Gastrocnemius medialis (tissue), 4 donors: Measurements from ENCODE around the gene S100A8.

Experiments
- POLR2A ChIP-seq, 2 donors: fragments of 450-650 bp; IDR thresholded peaks; one replicate each; pipeline ENCODE4 v1.6.1; 2017; ENCODE audit warnings: antibody characterized with exemption in 2 of 2, mild to moderate bottlenecking in 2 of 2, moderate library complexity in 2 of 2
- TF ChIP-seq, protein P1 (sequence below), 5 experiments: fragments of 450-650 bp in 3 of 5; fragments of 200-600 bp in 2 of 5; sonication (generic) in 2 of 5; IDR thresholded peaks in 4 of 5; conservative IDR thresholded peaks in 1 of 5; 1 replicate in 4 of 5; 2 replicates in 1 of 5; pipeline ENCODE4 v1.5.1; 2016 to 2019; ENCODE audit warnings: antibody characterized with exemption in 5 of 5, mild to moderate bottlenecking in 3 of 5, moderate library complexity in 3 of 5

DNA sequence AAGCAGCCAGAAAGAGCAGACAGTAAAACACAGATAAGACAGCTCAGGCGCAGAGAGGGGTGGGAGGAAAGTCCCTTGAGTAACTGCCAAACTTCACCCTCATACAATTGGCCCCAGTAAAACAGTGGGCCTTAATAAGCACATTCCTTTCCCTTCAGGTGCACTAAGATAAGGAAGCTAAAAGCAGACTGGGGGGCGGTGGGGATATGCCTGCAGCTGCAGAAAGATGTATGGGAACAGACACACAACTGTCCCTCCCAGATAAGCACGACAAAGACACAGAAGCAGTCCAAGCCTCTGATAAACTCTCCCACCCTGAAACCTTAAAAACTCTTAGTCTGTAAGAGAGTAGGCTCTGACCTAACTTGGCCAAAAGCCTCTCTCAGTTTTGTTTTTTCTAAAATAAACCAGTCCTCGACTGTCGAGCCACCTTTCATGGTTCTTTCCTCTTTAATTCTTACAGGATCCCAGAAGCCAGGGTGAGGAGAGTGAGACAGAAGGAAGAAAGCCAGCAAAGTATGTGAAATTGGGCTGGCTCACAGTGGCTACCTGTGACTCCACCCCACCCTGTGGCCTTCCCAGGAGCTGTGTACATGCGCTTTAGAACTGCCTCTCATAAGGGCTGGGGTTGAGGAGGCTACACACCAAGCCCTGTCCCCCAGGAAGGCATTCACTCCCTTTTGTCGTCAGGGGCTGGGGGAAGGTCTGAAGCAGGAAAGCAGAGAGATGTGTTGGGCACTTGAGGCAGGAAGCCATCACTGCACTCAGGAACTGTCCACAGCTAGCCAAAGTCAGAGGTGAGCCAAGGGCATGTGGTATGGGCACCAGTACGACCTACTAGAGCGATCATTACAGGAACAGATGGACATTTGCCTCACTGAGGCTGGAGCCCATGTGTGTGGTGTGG lies 46.8 kb downstream of the S100A8 start:
- TF ChIP-seq, protein P1, sequence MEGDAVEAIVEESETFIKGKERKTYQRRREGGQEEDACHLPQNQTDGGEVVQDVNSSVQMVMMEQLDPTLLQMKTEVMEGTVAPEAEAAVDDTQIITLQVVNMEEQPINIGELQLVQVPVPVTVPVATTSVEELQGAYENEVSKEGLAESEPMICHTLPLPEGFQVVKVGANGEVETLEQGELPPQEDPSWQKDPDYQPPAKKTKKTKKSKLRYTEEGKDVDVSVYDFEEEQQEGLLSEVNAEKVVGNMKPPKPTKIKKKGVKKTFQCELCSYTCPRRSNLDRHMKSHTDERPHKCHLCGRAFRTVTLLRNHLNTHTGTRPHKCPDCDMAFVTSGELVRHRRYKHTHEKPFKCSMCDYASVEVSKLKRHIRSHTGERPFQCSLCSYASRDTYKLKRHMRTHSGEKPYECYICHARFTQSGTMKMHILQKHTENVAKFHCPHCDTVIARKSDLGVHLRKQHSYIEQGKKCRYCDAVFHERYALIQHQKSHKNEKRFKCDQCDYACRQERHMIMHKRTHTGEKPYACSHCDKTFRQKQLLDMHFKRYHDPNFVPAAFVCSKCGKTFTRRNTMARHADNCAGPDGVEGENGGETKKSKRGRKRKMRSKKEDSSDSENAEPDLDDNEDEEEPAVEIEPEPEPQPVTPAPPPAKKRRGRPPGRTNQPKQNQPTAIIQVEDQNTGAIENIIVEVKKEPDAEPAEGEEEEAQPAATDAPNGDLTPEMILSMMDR (IDR thresholded peaks at IDR 0.05 in 4 of 5, conservative IDR thresholded peaks at IDR 0.05 in 1 of 5) = no peak
- no peak for TF ChIP-seq POLR2A (IDR thresholded peaks at IDR 0.05)
